Measurements from ENCODE around the gene PGGHG.
"Not testable (repeated sequence)": the region's sequence is repeated elsewhere in the genome, so short reads cannot be mapped to it uniquely, and the experiment has no call there.

DNA sequence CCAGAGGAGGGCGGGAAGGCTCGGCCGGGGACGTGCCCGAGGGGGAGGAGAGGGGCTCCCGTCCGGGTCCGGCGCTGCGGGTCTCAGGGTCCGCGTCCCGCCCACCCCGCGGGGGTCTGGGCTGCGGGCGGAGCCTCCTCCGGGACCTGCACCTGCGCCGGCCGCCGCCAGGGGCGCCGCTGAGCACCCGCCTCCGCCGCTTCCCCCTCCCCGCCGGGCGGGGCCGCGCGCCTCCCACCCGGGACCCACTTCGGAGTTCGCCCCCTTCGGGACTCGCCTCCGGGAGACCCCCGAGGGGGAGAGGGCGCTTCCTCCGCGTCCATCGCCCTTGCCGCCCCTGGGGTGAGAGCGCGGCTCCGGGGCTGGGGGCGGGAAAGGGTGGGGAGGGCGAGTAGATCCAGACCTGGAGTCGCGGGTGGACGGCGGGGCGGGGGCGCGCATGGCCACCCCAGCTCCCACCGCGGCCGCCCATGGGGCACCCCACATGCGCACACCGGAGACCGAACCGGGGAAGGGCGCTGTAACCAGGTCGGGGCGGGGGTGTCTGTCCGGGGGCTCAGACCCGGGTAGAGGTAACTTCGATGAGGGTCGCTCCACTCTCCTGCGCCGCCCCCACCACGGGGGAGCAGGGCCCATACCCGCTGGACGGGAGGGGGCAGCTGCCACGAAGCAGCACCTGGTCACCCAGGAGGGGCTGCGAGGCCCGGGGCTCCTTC is 29.6 kb downstream of the PGGHG start:
- TF ChIP-seq, protein P1, sequence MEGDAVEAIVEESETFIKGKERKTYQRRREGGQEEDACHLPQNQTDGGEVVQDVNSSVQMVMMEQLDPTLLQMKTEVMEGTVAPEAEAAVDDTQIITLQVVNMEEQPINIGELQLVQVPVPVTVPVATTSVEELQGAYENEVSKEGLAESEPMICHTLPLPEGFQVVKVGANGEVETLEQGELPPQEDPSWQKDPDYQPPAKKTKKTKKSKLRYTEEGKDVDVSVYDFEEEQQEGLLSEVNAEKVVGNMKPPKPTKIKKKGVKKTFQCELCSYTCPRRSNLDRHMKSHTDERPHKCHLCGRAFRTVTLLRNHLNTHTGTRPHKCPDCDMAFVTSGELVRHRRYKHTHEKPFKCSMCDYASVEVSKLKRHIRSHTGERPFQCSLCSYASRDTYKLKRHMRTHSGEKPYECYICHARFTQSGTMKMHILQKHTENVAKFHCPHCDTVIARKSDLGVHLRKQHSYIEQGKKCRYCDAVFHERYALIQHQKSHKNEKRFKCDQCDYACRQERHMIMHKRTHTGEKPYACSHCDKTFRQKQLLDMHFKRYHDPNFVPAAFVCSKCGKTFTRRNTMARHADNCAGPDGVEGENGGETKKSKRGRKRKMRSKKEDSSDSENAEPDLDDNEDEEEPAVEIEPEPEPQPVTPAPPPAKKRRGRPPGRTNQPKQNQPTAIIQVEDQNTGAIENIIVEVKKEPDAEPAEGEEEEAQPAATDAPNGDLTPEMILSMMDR (IDR thresholded peaks at IDR 0.05 in 8 of 11, conservative IDR thresholded peaks at IDR 0.05 in 3 of 11): peak in 1 of 11 experiments; percentile 13
- not testable (repeated sequence) for TF ChIP-seq POLR2AphosphoS5 (IDR thresholded peaks at IDR 0.05)

Data from spleen (tissue), 7 donors.